Measurements from ENCODE around the gene CRHR2. TPM values are rescaled to one million over a fixed set of nuclear protein-coding genes. Genes with fewer than 3 reads are reported as not detected.

CRHR2 gene
- polyA plus RNA-seq, 1 of the 3 experiments (the other 2 are of a cell fraction): not detected

DNA sequence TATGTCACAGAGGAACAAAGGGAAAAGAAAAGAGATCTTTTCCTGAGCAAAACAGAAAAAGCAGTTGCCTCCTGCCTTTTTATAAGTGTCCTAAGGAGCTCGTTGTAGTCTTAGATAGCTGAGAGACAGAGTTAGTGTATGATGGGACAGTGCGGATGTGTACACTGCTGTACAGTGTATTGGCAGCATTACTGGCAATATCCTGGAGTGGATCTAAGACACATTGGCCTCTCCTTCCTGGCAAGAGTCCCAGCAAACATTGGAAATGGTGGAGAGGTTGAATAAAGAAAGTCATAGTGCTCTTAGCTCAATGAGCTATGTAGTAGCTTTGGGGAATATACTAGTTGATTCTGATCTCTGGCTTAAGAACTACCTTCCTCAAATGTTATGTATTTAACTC lies 64.9 kb downstream of the CRHR2 start:
- Histone ChIP-seq H3K27ac (ENCODE audit: low read depth in 2 of 2, low read length in 1 of 2) (no peak overlapping the region), H2AFZ (ENCODE audit: low read depth) (no peak overlapping the region), H3K9me3 (no peaks in the 10 kb centered on the region), H3K9me2 (no peaks in the 10 kb centered on the region), H3K4me1 (ENCODE audit: control insufficient read depth in 1 of 2, insufficient read depth in 2 of 2, low read depth in 1 of 2, low read length in 1 of 2) (no peaks in the 10 kb centered on the region), H3K4me2 (no peak overlapping the region), H3K4me3 (ENCODE audit: low read depth in 2 of 2, low read length in 1 of 2) (no peak overlapping the region), H4K20me1 (ENCODE audit: insufficient read depth) (peaks cover 61% of the 10 kb centered on the region), H3K9ac (no peak overlapping the region), H3F3A (replicated peaks; ENCODE audit: insufficient read depth) (peaks cover 19% of the 10 kb centered on the region), H3K27me3 (ENCODE audit: insufficient read depth) (no peaks in the 10 kb centered on the region), H3K36me3 (replicated peaks in 1 of 2; ENCODE audit: control insufficient read depth in 1 of 2, insufficient read depth in 2 of 2, low read length in 1 of 2) (peaks cover 84 to 96% of the 10 kb centered on the region in 2 experiments), H3K79me2 (ENCODE audit: insufficient read depth) (peaks cover 66% of the 10 kb centered on the region)
- ChIA-PET POLR2A (no interaction called here), CTCF (interaction anchor here (3.2 kb wide), 1 partner anchor 12 kb away, joined by 10 read pairs; no protein-coding TSS in a partner anchor)
- DNase-seq: no peak
- no peak for TF ChIP-seq MXI1 (IDR thresholded peaks at IDR 0.05; ENCODE audit: low read depth, low read length)
- no peak for TF ChIP-seq POLR2AphosphoS5 (IDR thresholded peaks at IDR 0.05; ENCODE audit: low read depth, low read length)
- no peak for TF ChIP-seq YY1 (IDR thresholded peaks at IDR 0.05; ENCODE audit: low read depth)
- no peak for TF ChIP-seq TCF12 (IDR thresholded peaks at IDR 0.05)
- no peak for TF ChIP-seq SMC3 (IDR thresholded peaks at IDR 0.05; ENCODE audit: low read depth, low read length)
- TF ChIP-seq, protein P1, sequence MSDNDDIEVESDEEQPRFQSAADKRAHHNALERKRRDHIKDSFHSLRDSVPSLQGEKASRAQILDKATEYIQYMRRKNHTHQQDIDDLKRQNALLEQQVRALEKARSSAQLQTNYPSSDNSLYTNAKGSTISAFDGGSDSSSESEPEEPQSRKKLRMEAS (IDR thresholded peaks at IDR 0.05; ENCODE audit: low read depth): no peak
- TF ChIP-seq RFX5 (IDR thresholded peaks at IDR 0.05; ENCODE audit: low read length): no peak
- TF ChIP-seq FOXM1 (IDR thresholded peaks at IDR 0.05; ENCODE audit: low read depth): no peak
- TF ChIP-seq SIN3A (IDR thresholded peaks at IDR 0.05; ENCODE audit: borderline replicate concordance, low read depth, low read length): no peak
- TF ChIP-seq, protein P2, sequence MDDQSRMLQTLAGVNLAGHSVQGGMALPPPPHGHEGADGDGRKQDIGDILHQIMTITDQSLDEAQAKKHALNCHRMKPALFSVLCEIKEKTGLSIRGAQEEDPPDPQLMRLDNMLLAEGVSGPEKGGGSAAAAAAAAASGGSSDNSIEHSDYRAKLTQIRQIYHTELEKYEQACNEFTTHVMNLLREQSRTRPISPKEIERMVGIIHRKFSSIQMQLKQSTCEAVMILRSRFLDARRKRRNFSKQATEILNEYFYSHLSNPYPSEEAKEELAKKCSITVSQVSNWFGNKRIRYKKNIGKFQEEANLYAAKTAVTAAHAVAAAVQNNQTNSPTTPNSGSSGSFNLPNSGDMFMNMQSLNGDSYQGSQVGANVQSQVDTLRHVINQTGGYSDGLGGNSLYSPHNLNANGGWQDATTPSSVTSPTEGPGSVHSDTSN (IDR thresholded peaks at IDR 0.05): no peak
- TF ChIP-seq, protein P3, sequence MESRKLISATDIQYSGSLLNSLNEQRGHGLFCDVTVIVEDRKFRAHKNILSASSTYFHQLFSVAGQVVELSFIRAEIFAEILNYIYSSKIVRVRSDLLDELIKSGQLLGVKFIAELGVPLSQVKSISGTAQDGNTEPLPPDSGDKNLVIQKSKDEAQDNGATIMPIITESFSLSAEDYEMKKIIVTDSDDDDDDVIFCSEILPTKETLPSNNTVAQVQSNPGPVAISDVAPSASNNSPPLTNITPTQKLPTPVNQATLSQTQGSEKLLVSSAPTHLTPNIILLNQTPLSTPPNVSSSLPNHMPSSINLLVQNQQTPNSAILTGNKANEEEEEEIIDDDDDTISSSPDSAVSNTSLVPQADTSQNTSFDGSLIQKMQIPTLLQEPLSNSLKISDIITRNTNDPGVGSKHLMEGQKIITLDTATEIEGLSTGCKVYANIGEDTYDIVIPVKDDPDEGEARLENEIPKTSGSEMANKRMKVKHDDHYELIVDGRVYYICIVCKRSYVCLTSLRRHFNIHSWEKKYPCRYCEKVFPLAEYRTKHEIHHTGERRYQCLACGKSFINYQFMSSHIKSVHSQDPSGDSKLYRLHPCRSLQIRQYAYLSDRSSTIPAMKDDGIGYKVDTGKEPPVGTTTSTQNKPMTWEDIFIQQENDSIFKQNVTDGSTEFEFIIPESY (IDR thresholded peaks at IDR 0.05; ENCODE audit: borderline replicate concordance, low read depth): no peak
- TF ChIP-seq RCOR1 (IDR thresholded peaks at IDR 0.05; ENCODE audit: low read length): no peak
- TF ChIP-seq NFIC (IDR thresholded peaks at IDR 0.05; ENCODE audit: borderline replicate concordance): no peak
- no peak for TF ChIP-seq RAD21 (IDR thresholded peaks at IDR 0.05; ENCODE audit: low read length)
- TF ChIP-seq GABPA (IDR thresholded peaks at IDR 0.05; ENCODE audit: low read depth): no peak
- WGBS (ENCODE audit: low lambda C conversion rate): 91% methylated on average over 2 of the region's 2 CpGs

DNA sequence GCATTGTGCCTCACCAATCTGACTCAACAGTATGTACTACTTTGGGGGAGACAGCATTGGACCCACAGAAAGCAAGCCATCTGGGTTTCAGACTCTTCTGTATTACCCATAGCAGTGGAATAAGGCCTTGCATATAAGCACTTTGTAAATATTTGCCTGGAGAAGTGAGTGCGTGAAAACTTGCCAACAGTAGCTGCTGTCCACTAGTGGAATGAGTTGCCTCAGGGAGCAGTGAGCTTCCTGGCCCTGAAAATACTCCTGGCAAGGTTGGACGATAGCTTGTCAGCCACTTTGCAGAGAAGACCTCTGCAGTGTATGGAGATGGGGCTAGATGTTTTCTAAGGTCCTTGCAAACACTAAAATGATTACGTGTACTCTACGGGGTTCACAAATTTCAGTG lies 65.9 kb downstream of the CRHR2 start:
- peaks cover 58% of the 10 kb centered on the region for H4K20me1 ChIP-seq (ENCODE audit: insufficient read depth)
- WGBS (ENCODE audit: low lambda C conversion rate): 94% methylated on average over 4 of the region's 4 CpGs
- peaks cover 19% of the 10 kb centered on the region for H3F3A ChIP-seq (replicated peaks; ENCODE audit: insufficient read depth)
- H3K27me3 ChIP-seq (ENCODE audit: insufficient read depth): no peaks in the 10 kb centered on the region
- TF ChIP-seq GABPA (IDR thresholded peaks at IDR 0.05; ENCODE audit: low read depth) (no peak), YY1 (IDR thresholded peaks at IDR 0.05; ENCODE audit: low read depth) (no peak)
- CTCF ChIA-PET: no interaction called here
- no peak overlapping the region for H3K4me3 ChIP-seq (ENCODE audit: low read depth in 2 of 2, low read length in 1 of 2)
- H3K36me3 ChIP-seq (replicated peaks in 1 of 2; ENCODE audit: control insufficient read depth in 1 of 2, insufficient read depth in 2 of 2, low read length in 1 of 2): peaks cover 83 to 94% of the 10 kb centered on the region in 2 experiments
- H3K79me2 ChIP-seq (ENCODE audit: insufficient read depth): peaks cover 70% of the 10 kb centered on the region
- H3K4me2 ChIP-seq: no peak overlapping the region
- DNase-seq: no peak
- POLR2A ChIA-PET: no interaction called here
- H3K9me3 ChIP-seq: no peaks in the 10 kb centered on the region
- no peaks in the 10 kb centered on the region for H3K9me2 ChIP-seq
- no peak overlapping the region for H3K27ac ChIP-seq (ENCODE audit: low read depth in 2 of 2, low read length in 1 of 2)
- no peak overlapping the region for H3K9ac ChIP-seq
- H3K4me1 ChIP-seq (ENCODE audit: control insufficient read depth in 1 of 2, insufficient read depth in 2 of 2, low read depth in 1 of 2, low read length in 1 of 2): no peaks in the 10 kb centered on the region
- no peak overlapping the region for H2AFZ ChIP-seq (ENCODE audit: low read depth)
